ENCODE data around the gene AGRN. TPM values are rescaled to one million over a fixed set of nuclear protein-coding genes. Genes with fewer than 3 reads are reported as not detected.

The AGRN gene
- total RNA-seq, 1 experiment from 2014 or later, result 184 TPM

- 0 out of 2 replicates have a peak, but pooled peaks have one; percentile 32 for TF ChIP-seq FOXP4 (CRISPR knock-in tag; IDR thresholded peaks at IDR 0.05)
Observed at GRCh38 chr1:997993-998744, 21.8 kb upstream of the AGRN start (continued).

- no peaks in the 10 kb centered on the region for H3K9me3 Mint-ChIP-seq
- peak overlapping the region; percentile 53 for H3K4me3 Mint-ChIP-seq
- H3K4me1 Mint-ChIP-seq, result peaks cover 5% of the 10 kb centered on the region
- ATAC-seq (no peak), DNase-seq (ENCODE audit: low spot score) (no peak)
- H3K27me3 Mint-ChIP-seq (ENCODE audit: low read depth), result peaks cover 77% of the 10 kb centered on the region
- H3K27ac Mint-ChIP-seq, result no peak overlapping the region
- ChIA-PET POLR2A (interaction anchor here (1.6 kb wide), 1 partner anchor 42 kb away, joined by 3 read pairs; no protein-coding TSS in a partner anchor), CTCF (interaction anchor here (0.6 to 3.7 kb wide), 7 partner anchors 15 to 117 kb away, joined by 3 to 23 read pairs (median 5); partner anchors contain the start of genes C1orf159, ISG15 and PERM1)
- TF ChIP-seq ZNF263 (CRISPR knock-in tag; IDR thresholded peaks at IDR 0.05; ENCODE audit: low read depth), result no peak
- no peak for TF ChIP-seq PREB (CRISPR knock-in tag; IDR thresholded peaks at IDR 0.05; ENCODE audit: borderline replicate concordance)
- TF ChIP-seq NR3C1 (CRISPR knock-in tag; conservative IDR thresholded peaks at IDR 0.05; ENCODE audit: low read depth), result no peak
- no peak for TF ChIP-seq ATF3 (CRISPR knock-in tag; conservative IDR thresholded peaks at IDR 0.05)
- no peak for TF ChIP-seq MLX (CRISPR knock-in tag; IDR thresholded peaks at IDR 0.05)
- TF ChIP-seq GABPB1 (CRISPR knock-in tag; IDR thresholded peaks at IDR 0.05), result no peak
- no peak for TF ChIP-seq FOXK1 (CRISPR knock-in tag; IDR thresholded peaks at IDR 0.05)
- H3K36me3 Mint-ChIP-seq, result no peaks in the 10 kb centered on the region
Observed at GRCh38 chr1:998745-998994, 21.2 kb upstream of the AGRN start.

- H3K4me1 Mint-ChIP-seq, result peaks cover 5% of the 10 kb centered on the region
- ChIA-PET CTCF (interaction anchor here (0.7 to 4.1 kb wide), 10 partner anchors 14 to 129 kb away, joined by 3 to 47 read pairs (median 4); partner anchors contain the start of genes C1orf159, ISG15 and PERM1), POLR2A (interaction anchor here (1.6 kb wide), 1 partner anchor 42 kb away, joined by 3 read pairs; no protein-coding TSS in a partner anchor)
- peaks cover 75% of the 10 kb centered on the region for H3K27me3 Mint-ChIP-seq (ENCODE audit: low read depth)
- H3K36me3 Mint-ChIP-seq, result no peaks in the 10 kb centered on the region
- no peak for DNase-seq (ENCODE audit: low spot score)
- no peaks in the 10 kb centered on the region for H3K9me3 Mint-ChIP-seq
- H3K4me3 Mint-ChIP-seq, result peak overlapping the region; percentile 53
- TF ChIP-seq ELF4 (CRISPR knock-in tag; IDR thresholded peaks at IDR 0.05; ENCODE audit: low read depth) (no peak), KAT7 (CRISPR knock-in tag; IDR thresholded peaks at IDR 0.05; ENCODE audit: borderline replicate concordance) (0 out of 2 replicates have a peak, but pooled peaks have one; percentile 31)
- no peak for ATAC-seq
- H3K27ac Mint-ChIP-seq, result no peak overlapping the region
Observed at GRCh38 chr1:998995-999724, 20.8 kb upstream of the AGRN start.

- Mint-ChIP-seq H3K27me3 (ENCODE audit: low read depth) (peaks cover 76% of the 10 kb centered on the region), H3K27ac (peak within 1 kb of the TSS; percentile 92; the same call in 1 of the 2 replicates), H3K9me3 (no peaks in the 10 kb centered on the region), H3K4me1 (peaks cover 10% of the 10 kb centered on the region), H3K36me3 (no peaks in the 10 kb centered on the region), H3K4me3 (peak within 1 kb of the TSS; percentile 70)
- peak; percentile 51 for ATAC-seq
- CTCF ChIA-PET, result interaction anchor here (0.6 to 4.1 kb wide), 9 partner anchors 14 to 130 kb away, joined by 3 to 47 read pairs (median 5); partner anchors contain the start of genes AGRN, ISG15 and PERM1
- POLR2A ChIA-PET, result interaction anchor here (1.6 to 2.9 kb wide), 2 partner anchors 20 to 41 kb away, joined by 3 to 11 read pairs; partner anchors contain the start of gene AGRN
- peak; percentile 92 for DNase-seq (ENCODE audit: low spot score)
- 0 out of 2 replicates have a peak, but pooled peaks have one; percentile 35 for TF ChIP-seq NFE2L1 (CRISPR knock-in tag; IDR thresholded peaks at IDR 0.05)
- peak; percentile 62 for TF ChIP-seq PRDM15 (CRISPR knock-in tag; IDR thresholded peaks at IDR 0.05)
- TF ChIP-seq SMAD4 (CRISPR knock-in tag; IDR thresholded peaks at IDR 0.05), result no peak
- TF ChIP-seq RELA (CRISPR knock-in tag; IDR thresholded peaks at IDR 0.05; ENCODE audit: borderline replicate concordance), result no peak
- peak; percentile 74; the same call in 1 of the 2 replicates for TF ChIP-seq SP1 (CRISPR knock-in tag; conservative IDR thresholded peaks at IDR 0.05)
- TF ChIP-seq JUN (CRISPR knock-in tag; IDR thresholded peaks at IDR 0.05), result 0 out of 2 replicates have a peak, but pooled peaks have one; percentile 7
Observed at GRCh38 chr1:999725-1000356, 20.1 kb upstream of the AGRN start, which contains the start of gene HES4. Gene HES4, minus strand, starts transcription at chr1:1000097. Its CDS starts 124 bp downstream, at chr1:999973.

All from WTC11 (cell line).